ENCODE results near the gene QPRT. TPM values are rescaled to one million over a fixed set of nuclear protein-coding genes. Genes with fewer than 3 reads are reported as not detected.

The QPRT gene
- total RNA-seq, 4 donors from 2014 or later = 2.2 to 5.5 (median 3.5) TPM

- H3K9me3 ChIP-seq = no peaks in the 10 kb centered on the region
- H3K4me1 ChIP-seq = no peaks in the 10 kb centered on the region
- no peak for DNase-seq (ENCODE audit: low spot score in 2 of 2)
- H3K27me3 ChIP-seq = no peaks in the 10 kb centered on the region
- H3K36me3 ChIP-seq = no peaks in the 10 kb centered on the region
- H3K27ac ChIP-seq = no peak overlapping the region
- no peak for TF ChIP-seq EP300 (IDR thresholded peaks at IDR 0.05)
- no peak for TF ChIP-seq POLR2A (IDR thresholded peaks at IDR 0.05)
- no peak for TF ChIP-seq CTCF (IDR thresholded peaks at IDR 0.05)
- H3K4me3 ChIP-seq = no peak overlapping the region
- 76% methylated on average over 7 of the region's 7 CpGs for WGBS
Measured at GRCh38 chr16:29742683-29743275, 63.8 kb downstream of the QPRT start.

- no peak for TF ChIP-seq POLR2A (IDR thresholded peaks at IDR 0.05)
- TF ChIP-seq CTCF (IDR thresholded peaks at IDR 0.05) = no peak
- TF ChIP-seq EP300 (IDR thresholded peaks at IDR 0.05) = no peak
- no peak for TF ChIP-seq POLR2AphosphoS5 (IDR thresholded peaks at IDR 0.05)
- H3K27me3 ChIP-seq = no peaks in the 10 kb centered on the region
- H3K36me3 ChIP-seq = no peaks in the 10 kb centered on the region
- DNase-seq (ENCODE audit: low spot score in 2 of 2) = no peak
- no peak overlapping the region for H3K27ac ChIP-seq
- 94% methylated on average over 5 of the region's 5 CpGs for WGBS
- H3K4me3 ChIP-seq = no peak overlapping the region
- H3K9me3 ChIP-seq = no peaks in the 10 kb centered on the region
- H3K4me1 ChIP-seq = no peaks in the 10 kb centered on the region
Measured at GRCh38 chr16:29743475-29743826, 64.5 kb downstream of the QPRT start.

- Histone ChIP-seq H3K36me3 (no peaks in the 10 kb centered on the region), H3K27ac (no peak overlapping the region), H3K9me3 (no peaks in the 10 kb centered on the region), H3K27me3 (no peaks in the 10 kb centered on the region), H3K4me1 (no peaks in the 10 kb centered on the region), H3K4me3 (peak overlapping the region; percentile 18)
- DNase-seq (ENCODE audit: low spot score in 2 of 2) = peak in 1 of 2 donors; percentile 59
- WGBS = 76% methylated on average over 13 of the region's 21 CpGs
- TF ChIP-seq POLR2A (IDR thresholded peaks at IDR 0.05) = no peak
- no peak for TF ChIP-seq POLR2AphosphoS5 (IDR thresholded peaks at IDR 0.05)
- TF ChIP-seq EP300 (IDR thresholded peaks at IDR 0.05) = no peak
- TF ChIP-seq CTCF (IDR thresholded peaks at IDR 0.05) = no peak
Measured at GRCh38 chr16:29743827-29744531, 65.0 kb downstream of the QPRT start.

- H3K4me1 ChIP-seq = no peaks in the 10 kb centered on the region
- 75% methylated on average over 15 of the region's 20 CpGs for WGBS
- H3K36me3 ChIP-seq = no peaks in the 10 kb centered on the region
- TF ChIP-seq EP300 (IDR thresholded peaks at IDR 0.05) (no peak), CTCF (IDR thresholded peaks at IDR 0.05) (no peak), POLR2AphosphoS5 (IDR thresholded peaks at IDR 0.05) (no peak), POLR2A (IDR thresholded peaks at IDR 0.05) (no peak)
- peak overlapping the region; percentile 18 for H3K4me3 ChIP-seq
- H3K27me3 ChIP-seq = no peaks in the 10 kb centered on the region
- DNase-seq (ENCODE audit: low spot score in 2 of 2) = no peak
- H3K27ac ChIP-seq = no peak overlapping the region
- no peaks in the 10 kb centered on the region for H3K9me3 ChIP-seq
Measured at GRCh38 chr16:29744541-29745101, 65.6 kb downstream of the QPRT start.

GRCh38 chr16:29745121-29745852 is 66.3 kb downstream of the QPRT start:
- no peaks in the 10 kb centered on the region for H3K36me3 ChIP-seq
- peak in 1 of 2 donors; percentile 60 for DNase-seq (ENCODE audit: low spot score in 2 of 2)
- no peak overlapping the region for H3K27ac ChIP-seq
- H3K4me1 ChIP-seq = no peaks in the 10 kb centered on the region
- no peak for TF ChIP-seq POLR2A (IDR thresholded peaks at IDR 0.05)
- no peaks in the 10 kb centered on the region for H3K9me3 ChIP-seq
- 75% methylated on average over 16 of the region's 16 CpGs for WGBS
- H3K27me3 ChIP-seq = no peaks in the 10 kb centered on the region
- peak overlapping the region; percentile 18 for H3K4me3 ChIP-seq

All from suprapubic skin (tissue), 4 donors.